ENCODE data around the gene ZBTB20.

ZBTB20 gene

DNA sequence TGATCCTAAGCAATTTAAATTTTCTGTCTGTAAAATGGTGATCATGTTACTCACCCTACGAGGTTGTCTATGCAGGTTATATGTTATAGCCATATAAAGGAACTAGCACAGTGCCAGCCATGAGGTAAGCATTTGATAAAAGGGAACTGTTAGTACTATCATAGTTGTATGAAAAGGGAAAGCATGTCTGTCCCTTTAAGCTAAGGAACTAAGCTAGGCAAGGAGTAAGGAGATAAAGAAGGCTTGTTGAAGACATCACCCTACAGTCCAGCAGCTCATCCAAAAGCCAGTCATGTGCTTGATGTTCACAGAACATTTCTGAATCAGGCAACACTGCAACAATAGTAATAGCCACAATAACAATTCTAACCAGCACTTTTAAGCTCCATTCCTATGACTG is 243.9 kb downstream of the ZBTB20 start:
- no peak for FAIRE-seq

DNA sequence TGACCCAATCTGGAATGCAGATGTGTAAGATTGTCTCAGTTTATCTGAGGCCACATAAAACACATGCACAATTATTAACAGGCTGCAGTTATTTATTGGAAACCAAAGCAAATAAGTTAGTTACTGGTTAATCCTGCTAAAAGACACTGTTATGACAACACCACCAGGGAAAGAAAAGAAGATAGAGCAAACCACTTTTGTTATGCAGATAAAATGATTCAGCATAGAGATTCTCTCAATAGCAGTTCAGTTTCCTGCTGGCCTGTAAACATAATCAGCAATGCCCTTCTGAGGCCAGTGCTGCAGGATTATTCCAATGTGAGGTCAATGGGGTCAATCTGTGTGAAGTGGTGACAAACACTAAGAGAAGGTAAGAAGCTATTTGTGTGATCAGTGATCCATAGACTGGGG is 244.4 kb downstream of the ZBTB20 start:
- no peak for FAIRE-seq

DNA sequence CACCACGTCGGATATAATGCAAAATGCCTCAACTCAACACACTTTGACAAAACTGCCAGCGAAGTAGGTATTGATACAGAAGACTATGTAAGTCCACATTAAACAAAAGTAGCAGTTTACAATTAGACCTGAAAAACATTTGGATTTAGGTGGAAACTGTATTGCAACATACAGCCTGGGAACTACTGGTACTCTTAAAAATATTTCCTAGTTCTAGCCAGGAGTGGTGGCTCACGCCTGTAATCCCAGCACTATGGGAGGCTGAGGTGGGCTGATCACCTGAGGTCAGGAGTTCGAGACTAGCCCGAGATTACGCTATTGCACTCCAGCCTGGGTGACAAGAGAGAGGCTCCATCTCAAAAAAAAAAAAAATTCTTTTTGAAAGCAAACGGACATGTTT is 246.2 kb downstream of the ZBTB20 start:
- no peak for FAIRE-seq

DNA sequence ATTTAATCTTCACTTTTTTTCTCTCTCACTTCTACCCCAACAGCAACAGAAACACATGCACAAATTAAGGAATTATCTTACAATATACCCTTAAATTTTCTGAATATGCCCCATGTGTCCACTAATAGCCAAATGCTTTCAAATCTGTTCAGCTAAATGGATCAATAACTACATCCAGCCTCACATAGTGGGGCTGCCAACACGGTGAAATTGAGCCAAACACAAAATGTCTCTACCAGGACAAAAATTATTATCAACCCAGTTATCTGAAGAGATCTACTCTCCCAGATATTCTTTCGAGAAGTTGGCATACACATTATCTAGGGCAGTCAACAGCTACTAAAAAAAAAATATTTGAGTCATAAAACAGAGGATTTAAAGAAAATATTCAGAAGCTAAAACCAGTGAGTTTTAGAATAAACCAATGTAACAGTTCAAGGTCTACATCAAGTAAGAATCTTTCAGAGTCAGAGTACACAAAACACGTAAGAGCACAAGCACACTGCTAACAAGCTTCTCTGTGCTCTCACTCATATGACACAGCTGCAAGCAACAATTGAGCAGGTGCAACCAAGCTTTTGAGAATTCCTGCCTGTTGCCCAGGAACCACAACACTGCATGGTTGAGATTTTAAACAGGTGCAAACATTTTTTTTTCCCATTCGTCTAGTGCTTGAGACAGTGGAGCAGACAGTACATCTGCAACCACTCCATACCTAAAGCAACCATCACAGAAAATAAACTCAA is 247.7 kb downstream of the ZBTB20 start:
- no peak for FAIRE-seq

DNA sequence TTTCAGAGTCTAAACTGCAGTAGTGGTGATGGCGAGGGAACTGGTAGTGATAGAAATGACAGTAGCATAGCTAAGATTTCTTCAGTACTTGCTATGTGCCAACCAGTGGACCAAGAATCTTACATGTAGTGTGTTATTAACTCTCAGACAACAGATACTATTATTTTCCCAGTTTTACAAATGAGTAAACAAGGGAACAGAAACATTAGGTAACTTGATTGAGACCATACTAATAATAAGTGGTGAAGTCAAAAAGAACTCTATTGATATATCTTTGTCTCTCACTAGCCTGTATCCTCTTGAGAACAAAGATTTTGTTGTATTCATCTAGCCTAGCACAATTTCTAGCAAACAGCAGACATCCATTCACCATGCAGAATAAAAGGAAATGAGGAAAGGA is 250.1 kb downstream of the ZBTB20 start:
- no peak for FAIRE-seq

DNA sequence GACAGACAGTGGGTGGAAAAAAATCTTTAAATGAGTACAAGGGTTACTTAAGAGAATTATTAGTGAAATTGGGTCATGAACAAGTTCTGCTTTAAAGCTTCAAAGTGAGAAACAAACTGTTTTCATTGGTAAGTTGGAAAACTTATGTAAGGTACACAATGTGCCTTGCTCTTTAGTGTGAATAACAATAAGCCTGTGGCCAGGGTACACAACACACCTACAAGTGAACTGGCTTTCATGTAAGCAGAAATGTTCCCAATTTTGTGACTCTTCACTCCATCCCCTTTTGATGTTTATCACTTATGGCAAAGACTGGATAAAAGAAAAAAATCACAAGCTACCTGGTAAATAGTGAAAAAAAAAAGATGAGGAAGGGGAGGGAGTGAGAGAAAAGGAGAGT is 253.7 kb downstream of the ZBTB20 start:
- FAIRE-seq = no peak

DNA sequence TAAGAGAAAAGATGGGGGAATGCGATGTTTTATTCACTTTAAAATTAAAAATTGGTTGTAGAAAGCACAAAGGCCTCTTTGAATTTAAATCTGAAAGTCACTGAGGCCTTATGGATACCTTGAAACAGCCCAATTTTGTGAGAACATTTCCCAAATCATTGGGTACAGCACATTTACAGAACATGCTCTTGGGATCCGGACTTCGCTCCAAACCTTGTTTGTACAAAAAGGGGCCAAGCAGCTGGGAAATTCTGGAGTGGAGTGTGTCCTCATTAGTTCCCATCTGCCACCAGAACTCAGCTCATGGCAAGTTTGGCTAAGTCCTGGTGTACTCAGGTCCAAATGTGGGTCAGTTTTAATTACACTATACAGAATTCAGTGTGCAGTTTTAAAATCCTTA is 254.2 kb downstream of the ZBTB20 start:
- no peak for FAIRE-seq

DNA sequence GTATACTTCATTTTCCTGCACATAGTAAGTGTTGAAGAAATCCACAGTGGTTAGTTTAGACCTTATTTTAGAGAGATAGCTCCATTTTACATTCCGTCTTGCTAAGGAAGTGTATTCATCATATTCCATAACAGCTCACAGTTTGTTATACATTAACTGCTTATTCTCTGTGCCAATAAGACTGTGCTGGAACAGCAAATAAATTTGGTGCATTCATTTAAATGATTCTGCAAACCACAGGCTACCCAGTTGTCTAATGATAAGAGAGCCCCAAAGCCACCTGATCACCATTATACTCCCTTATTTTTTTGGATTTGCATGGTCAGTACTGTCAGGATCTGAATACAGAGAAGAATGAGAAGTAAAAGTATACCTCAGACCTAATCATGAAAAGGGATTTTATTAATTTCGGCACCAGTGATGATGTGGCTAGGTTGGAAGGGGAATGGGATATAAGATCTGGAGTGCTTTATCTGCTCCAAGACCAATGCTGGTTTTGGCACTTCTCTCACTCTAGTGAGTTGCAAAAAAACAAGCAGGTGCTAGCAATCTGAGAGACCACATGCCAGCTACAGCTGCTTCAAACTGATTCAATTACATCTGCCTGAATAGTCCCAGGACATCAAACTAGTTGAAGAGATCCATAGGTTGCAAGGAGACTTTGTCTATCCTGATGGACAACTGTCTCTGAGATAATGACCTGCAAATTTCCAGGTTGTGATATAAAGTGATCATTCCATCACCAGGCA is 254.8 kb downstream of the ZBTB20 start:
- FAIRE-seq = no peak

DNA sequence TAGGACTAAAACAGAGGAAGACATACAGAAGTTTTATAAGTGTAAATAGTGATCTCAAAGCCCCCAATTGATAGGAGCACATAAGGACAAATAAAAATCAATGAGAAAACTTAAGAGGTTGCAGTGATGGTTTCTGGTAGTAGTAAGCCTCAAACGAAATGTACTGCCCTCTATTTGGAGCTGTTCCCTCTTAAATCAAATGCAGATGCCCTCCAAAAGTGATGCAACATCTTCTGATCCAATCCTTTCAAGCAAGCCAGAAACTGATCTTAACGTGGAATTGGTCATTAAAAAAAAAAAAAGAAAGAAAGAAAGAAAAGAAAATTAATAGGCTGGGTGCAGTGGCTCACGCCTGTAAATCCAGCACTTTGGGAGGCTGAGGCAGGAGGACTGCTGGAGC is 259.3 kb downstream of the ZBTB20 start:
- no peak for FAIRE-seq

DNA sequence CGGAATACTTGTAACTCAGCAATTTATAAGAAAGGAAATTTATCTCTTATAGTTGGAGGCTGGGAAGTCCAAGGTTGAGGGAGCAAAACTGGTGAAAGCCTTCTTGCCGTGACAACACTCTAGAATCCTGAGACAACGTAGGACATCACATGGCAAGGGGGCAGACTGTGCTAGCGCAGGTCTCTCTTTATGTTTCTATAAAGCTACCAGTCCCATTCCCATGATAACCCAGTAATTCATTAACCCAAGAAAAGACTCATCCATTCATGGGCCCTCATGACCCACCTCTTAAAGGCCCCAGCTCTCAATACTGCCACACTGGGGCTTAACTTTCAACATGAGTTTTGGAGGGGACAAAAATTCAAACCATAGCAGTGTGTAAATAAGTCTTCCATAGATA is 260.2 kb downstream of the ZBTB20 start:
- FAIRE-seq = no peak

DNA sequence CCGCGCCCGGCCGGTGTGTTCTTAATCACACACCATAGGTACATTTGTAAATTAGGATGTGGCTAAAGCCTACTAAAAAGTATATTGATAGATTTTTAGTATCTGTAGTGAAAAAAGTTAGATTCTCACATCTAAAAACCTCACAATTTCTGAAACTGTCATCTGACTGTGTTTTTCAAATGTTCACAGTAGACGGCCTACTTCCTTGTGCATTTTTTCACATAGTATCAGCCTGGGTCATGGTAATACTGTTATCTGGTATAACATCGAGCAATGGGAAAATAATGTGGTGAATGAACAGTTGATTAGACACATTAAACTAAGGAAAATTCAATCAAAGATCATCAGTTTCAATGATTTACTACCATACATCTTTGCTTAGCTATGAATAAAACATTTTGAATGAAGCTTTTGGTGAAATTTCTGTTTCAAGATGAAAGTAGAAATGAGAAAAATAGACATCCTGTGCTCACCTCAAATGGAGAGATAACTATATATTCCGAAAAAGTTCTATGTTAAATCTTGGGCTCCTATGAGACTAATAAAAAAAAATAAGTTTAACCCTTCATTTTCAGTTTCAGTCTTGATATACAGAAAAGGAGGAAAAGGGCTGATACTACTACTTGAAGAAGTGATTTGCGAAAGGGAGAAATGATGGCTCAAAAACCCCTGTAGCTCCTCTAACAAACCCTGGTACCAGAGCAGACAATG is 262.7 kb downstream of the ZBTB20 start:
- no peak for FAIRE-seq

DNA sequence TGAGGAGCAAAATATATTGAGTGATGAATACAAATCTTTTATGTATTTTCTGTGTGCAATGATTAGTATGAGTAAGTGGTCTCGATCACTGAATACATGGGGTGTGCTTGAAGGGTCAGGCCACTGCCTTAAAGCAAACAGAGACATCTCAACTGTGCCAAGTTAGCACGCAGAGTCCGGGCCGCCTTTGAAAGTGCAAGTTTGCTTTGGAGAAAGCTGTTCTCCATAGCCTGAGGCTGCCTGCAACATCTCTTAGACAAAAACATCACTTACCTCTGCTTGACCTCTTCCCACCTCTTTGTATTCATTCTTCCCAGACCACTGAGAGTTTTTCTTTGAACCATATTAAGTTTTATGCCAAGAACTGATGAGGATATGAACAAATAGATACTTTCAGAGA is 267.0 kb downstream of the ZBTB20 start:
- FAIRE-seq = no peak

DNA sequence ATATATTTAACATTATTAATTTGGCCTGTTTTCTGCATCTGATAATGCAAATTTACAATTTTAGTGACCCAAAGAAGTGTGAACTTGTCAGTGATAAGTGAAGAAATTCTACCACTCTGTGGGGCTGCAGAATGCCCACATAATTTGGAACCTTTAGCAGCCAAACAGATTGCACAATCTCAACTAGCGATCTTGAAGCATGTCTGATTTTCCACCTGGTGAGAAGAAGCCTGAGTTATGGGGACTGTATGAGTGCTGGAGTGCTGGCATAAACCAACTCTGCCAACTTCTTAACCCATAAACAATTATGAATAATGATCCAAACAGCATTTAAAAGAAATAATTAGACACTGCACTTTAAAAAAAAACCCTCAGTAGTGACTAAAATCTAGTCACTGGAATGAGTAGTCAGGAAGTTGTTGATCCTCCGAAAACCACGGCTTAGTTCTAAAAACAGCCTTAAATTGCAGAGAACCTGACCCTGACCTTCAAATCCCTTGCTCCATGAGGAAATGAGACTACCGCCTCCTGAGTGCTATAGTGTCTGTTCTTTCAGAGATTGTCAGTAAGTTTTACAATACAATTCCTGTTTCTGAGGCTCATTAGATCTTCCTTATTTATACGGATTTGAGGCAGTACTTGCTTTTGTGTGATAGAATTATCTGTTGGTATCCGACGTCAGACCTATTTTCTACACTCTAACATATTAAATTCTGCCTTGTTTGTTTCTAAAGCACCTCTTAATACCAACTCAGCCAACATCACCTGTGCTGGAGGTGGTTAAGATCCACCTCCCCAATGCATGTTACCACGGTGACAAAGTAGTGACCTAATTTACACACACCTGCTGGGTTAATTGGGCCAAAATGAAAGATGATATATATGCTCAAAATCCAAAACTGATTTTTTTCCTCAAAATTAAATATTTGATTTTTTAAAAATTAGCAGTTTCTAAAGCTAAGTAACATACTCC is 267.7 kb downstream of the ZBTB20 start:
- no peak for FAIRE-seq

DNA sequence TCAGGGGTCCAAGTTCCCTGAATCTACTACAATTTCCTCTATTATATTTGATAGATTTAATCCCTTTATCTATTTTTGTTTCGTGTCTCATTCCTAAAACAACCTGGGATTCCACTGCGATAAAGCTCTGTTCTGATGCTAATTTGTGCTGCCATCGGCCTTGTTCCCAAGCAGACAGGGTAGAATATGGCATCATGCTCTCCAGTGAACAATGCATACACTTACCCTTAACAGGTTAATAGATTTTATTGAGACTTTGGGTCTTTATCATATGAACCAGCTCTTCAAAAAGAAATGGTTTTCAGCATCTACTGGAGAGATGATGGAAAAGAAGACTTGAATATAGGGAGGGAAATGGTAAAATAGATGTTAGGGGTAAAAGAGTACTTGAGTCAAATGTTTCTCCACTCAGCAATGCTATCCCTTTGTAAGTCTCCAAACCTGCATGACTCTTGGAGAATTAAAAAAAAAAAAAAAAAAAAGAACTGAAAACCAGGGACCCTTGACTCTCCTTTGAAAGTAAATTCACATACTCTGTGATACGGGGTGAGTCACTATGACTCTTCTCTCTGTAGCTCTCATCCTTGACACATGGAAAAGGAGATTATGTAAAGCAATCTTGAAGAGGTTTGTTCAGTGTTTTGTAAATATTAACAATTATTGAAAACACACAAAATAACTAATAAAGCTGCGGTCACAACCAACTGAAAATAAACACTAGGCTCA is 268.8 kb downstream of the ZBTB20 start:
- FAIRE-seq = no peak

DNA sequence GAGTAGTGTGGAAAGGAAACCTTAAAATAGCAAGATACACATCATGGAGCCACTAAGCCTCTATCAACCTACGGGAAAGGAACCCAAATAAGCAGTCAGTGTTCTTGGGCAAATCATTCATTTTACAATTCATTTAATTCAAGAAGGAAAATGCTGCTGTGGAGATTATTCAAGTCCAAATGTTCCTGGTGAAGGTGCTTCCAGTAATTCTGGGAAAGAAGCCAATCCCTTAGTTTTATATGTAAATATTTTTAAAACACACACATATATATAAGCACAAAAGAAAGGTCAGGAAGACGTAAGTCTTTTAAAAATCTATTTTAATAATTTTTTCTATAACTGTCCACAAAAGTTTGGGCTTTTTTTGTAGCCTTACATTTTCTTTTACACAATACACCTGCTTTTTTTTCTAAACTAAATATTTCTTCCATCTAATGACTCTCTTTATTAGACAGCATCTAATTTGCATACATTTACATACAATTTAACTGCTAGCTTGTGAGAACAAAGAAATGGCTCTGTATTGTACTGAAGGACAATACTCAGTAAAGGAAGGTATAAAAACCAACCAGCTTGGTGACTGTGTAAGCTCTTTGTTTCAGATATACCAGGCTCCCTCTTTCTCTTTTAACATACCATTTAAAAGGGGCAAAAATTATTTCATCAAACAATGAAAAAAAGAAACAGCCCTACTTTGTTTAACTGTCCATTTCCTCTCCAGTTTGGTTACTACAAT is 269.5 kb downstream of the ZBTB20 start:
- no peak for FAIRE-seq

DNA sequence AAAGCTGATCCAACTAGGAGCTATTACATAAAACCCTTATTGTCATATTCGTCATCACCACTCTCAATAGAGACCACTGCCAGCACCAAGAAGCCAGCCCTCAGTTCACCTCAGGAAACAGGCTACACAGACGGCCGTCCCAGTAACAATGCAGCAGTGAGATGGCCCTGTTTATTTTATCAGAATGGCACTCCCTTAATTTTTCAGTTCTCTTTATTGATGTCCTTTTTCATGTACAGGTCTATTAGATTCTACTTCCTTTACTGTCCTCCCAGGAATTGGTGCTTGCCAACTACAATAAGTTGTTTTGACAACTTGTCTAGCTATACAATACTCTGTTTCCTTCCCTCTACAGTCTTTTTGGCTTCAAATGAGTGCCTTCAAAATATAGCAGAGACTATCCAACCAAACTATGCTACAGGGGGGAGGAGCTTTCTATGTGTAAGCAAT is 272.5 kb downstream of the ZBTB20 start:
- FAIRE-seq = no peak

DNA sequence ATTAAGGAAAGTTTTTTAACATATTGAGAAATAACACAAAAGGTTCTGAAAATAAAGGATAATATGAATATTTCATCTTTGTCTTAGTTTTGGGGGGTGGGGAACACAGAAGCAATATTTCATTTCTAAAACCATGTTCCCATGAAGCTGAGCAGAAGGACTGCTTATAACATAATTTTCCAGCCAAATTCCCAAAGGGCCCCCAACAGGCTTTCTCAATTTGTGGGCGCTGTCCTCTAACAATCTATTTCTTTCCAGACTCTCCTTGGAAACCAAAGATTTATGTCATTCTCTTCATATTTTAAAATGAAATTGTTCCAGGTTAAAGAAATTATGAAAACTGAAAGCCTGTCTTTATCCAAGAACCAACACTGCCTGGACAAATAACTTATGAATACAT is 273.5 kb downstream of the ZBTB20 start:
- no peak for FAIRE-seq

DNA sequence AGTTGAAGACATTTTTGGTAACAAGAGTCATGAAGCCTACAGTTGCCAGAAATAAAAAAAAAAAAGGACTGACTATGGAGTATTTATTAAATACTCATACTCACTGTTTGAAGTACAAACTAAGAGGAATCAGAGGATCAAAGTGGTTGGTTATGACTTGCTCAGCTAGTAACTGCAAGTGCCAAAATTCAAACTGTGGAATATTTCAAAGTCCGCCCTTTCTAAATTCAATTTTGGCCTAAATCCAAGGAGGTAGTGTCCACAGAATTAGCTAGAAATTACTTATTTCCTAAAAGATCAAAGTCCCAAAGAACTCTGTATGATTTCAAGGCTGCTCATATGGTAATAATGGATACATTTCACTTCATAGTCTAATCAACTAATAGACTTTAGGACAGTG is 274.5 kb downstream of the ZBTB20 start:
- no peak for FAIRE-seq

DNA sequence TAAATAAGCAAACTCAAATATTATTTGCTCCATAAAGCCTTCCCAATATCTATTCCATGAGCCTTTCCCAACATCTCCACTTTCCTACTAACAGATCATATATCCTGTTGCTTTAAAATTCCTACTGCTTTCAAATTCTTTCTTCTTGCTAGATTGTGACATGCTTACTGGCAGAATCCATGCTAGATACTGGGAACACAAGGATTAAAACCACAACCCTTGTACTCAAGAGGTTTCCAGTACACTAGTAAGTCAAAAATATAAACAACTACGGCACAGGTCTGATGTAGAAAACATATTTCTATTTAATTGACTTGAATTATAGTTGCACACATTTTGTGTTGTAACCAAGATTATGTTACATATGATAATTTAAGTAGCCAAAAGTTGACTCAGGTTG is 275.0 kb downstream of the ZBTB20 start:
- no peak for FAIRE-seq

DNA sequence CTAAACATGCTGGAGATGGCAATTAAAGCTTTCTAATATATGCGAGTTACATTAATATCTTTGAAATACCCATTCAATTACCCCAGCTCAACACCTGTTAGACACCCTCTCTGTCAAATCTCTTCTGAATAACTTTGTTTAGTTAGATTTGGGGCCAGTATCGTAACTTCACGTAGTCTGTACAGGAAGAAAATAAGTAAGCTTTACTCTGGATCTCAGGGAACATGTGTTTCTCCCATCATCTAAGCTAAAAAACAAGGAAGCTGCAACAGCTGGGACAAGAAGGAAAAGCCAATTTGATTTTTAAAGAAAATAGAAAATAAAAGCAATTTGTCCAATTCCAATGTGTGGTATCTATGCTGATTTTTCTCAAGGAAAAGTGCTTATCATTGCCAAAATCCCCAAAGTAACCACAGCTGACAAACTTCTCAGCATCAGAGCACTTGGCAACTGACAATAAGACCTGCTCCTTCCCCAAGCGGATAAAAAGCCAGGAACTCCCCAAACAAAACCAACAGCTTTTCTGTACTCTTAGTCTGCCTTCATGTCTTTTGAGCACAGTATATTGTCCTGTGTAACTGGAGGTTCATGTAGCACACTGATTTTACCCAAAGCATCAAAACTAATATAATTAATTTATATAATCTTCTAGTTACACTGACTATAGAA is 279.1 kb downstream of the ZBTB20 start:
- no peak for FAIRE-seq

DNA sequence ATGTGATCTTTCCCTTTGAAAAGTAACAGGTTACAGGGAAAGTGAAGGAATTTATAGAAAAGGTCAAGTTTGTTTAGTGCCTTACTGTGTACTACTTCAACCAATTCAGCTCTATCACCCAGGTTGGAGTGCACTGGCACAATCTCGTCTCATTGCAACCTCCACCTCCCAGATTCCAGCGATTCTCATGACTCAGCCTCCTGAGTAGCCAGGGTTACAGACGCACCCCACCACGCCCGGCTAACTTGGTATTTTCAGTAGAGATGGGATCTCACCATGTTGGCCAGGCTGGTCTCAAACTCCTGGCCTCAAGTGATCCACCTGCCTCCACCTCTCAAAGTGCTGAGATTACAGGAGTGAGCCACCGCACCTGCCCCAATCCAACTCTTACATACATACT is 279.7 kb downstream of the ZBTB20 start:
- no peak for FAIRE-seq
